Measurements from ENCODE around the gene CFAP97D2.
A peak's percentile ranks its signal among the peaks of the same experiment; 100 is the strongest.
"Not testable (repeated sequence)": the region's sequence is repeated elsewhere in the genome, so short reads cannot be mapped to it uniquely, and the experiment has no call there.

CFAP97D2 gene

DNA sequence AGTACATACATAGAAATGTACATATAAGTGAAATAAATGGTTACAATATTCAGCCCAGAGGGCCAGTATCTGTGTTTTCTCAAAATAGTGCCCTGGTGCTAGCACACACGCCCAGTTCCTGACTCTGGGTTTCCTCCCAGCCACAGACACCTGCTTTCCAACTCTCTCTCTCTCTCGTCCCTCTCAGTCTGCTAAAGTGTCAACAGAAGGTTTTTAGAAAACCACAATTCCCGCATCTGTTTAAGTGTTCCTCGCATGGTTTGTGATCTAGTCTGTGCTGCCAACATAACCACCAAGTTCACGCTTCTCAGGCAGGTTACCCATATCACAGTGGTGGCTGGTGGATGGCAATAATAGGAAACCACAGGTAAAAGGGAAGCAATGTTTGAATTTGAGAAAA is 84.5 kb downstream of the CFAP97D2 start:
- Histone ChIP-seq H3K4me1 (ENCODE audit: control insufficient read depth, insufficient read depth, low read length) (peaks cover 20% of the 10 kb centered on the region), H3K4me3 (ENCODE audit: low read length) (no peak overlapping the region), H3K9me3 (ENCODE audit: control insufficient read depth, low read length) (no peaks in the 10 kb centered on the region), H3K36me3 (ENCODE audit: control insufficient read depth, insufficient read depth, low read length, severe bottlenecking) (peaks cover 92% of the 10 kb centered on the region), H3K9ac (ENCODE audit: low read length) (no peak overlapping the region), H3K27me3 (replicated peaks; ENCODE audit: control insufficient read depth, insufficient read depth, low read length) (no peaks in the 10 kb centered on the region)
- DNase-seq (ENCODE audit: low read depth), result no peak

DNA sequence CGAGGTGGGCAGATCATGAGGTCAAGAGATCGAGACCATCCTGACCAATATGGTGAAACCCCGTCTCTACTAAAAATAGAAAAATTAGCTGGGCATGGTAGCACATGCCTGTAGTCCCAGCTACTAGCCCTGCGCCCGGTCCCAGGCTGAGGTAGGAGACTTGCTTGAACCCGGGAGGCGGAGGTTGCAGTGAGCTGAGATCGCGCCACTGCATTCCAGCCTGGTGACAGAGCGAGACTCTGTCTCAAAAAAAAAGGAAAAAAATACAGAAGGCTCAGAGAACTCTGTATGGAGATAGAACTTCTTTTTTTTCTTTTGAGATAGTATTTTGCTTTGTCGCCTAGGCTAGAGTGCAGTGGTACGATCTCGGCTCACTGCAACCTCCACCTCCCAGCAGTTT is 85.3 kb downstream of the CFAP97D2 start:
- Histone ChIP-seq H3K36me3 (ENCODE audit: control insufficient read depth, insufficient read depth, low read length, severe bottlenecking) (peaks cover 93% of the 10 kb centered on the region), H3K4me1 (ENCODE audit: control insufficient read depth, insufficient read depth, low read length) (peaks cover 20% of the 10 kb centered on the region)
- not testable (repeated sequence) for H3K27me3 ChIP-seq (replicated peaks; ENCODE audit: control insufficient read depth, insufficient read depth, low read length); H3K4me3 ChIP-seq (ENCODE audit: low read length); H3K9me3 ChIP-seq (ENCODE audit: control insufficient read depth, low read length); DNase-seq (ENCODE audit: low read depth); H3K9ac ChIP-seq (ENCODE audit: low read length)

DNA sequence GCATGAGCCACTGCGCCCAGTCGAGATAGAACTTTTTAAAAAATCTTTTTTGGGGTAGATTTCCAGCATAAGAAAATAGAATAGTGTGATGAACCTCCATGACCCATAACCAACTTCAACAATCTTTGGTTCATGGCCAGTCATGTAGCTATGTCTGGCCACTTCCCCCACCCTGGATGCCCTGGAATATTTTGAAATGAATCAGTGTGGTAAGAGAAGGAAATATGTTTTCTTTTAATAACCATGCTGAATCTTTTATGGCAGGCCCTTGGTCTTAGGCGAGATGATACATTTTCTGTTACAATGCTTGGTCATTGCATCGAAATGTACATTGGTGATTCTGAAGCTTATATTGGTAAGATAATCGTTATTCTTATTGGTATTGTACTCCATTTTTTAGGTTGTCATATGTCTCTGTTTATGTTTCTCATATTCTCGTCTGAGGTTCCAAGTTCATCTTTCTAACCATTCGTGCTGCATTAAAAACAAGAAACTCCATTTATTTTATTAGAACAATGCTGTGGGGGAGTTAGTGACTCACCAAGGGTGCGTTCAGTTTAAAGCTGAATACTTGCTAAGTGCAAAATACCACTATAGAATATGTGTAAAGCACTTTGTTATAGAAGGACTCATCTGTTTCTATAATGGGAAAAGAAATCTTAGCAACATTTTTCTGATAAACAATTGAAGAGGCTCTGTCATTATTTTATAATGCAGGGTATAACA is 86.0 kb downstream of the CFAP97D2 start:
- no peaks in the 10 kb centered on the region for H3K27me3 ChIP-seq (replicated peaks; ENCODE audit: control insufficient read depth, insufficient read depth, low read length)
- DNase-seq (ENCODE audit: low read depth), result peak; percentile 85
- peaks cover 92% of the 10 kb centered on the region for H3K36me3 ChIP-seq (ENCODE audit: control insufficient read depth, insufficient read depth, low read length, severe bottlenecking)
- H3K9ac ChIP-seq (ENCODE audit: low read length), result no peak overlapping the region
- H3K9me3 ChIP-seq (ENCODE audit: control insufficient read depth, low read length), result no peaks in the 10 kb centered on the region
- no peak overlapping the region for H3K4me3 ChIP-seq (ENCODE audit: low read length)
- peaks cover 20% of the 10 kb centered on the region for H3K4me1 ChIP-seq (ENCODE audit: control insufficient read depth, insufficient read depth, low read length)

DNA sequence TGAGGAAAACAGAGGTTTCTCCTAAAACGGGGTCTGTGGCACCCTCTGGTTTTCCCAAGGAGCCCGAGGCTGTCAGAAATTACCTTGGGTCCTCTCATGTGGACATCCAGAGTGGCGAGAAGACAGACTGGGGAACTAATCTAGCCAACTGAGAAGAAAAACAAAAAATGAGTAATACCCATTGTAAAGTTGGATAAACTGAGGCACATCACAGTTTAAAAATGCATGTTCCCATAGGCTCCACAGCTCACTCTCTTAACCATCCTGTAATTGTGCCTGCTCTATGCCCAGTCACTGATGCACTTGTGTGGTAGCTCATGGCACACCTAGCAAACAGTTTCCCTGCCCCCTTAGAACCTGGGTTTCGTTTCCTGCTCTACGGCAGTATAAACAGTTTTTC is 87.2 kb downstream of the CFAP97D2 start:
- Histone ChIP-seq H3K9ac (ENCODE audit: low read length) (no peak overlapping the region), H3K4me3 (ENCODE audit: low read length) (no peak overlapping the region), H3K36me3 (ENCODE audit: control insufficient read depth, insufficient read depth, low read length, severe bottlenecking) (peaks cover 84% of the 10 kb centered on the region), H3K9me3 (ENCODE audit: control insufficient read depth, low read length) (no peaks in the 10 kb centered on the region), H3K27me3 (replicated peaks; ENCODE audit: control insufficient read depth, insufficient read depth, low read length) (no peaks in the 10 kb centered on the region), H3K4me1 (ENCODE audit: control insufficient read depth, insufficient read depth, low read length) (peaks cover 13% of the 10 kb centered on the region)
- no peak for DNase-seq (ENCODE audit: low read depth)

DNA sequence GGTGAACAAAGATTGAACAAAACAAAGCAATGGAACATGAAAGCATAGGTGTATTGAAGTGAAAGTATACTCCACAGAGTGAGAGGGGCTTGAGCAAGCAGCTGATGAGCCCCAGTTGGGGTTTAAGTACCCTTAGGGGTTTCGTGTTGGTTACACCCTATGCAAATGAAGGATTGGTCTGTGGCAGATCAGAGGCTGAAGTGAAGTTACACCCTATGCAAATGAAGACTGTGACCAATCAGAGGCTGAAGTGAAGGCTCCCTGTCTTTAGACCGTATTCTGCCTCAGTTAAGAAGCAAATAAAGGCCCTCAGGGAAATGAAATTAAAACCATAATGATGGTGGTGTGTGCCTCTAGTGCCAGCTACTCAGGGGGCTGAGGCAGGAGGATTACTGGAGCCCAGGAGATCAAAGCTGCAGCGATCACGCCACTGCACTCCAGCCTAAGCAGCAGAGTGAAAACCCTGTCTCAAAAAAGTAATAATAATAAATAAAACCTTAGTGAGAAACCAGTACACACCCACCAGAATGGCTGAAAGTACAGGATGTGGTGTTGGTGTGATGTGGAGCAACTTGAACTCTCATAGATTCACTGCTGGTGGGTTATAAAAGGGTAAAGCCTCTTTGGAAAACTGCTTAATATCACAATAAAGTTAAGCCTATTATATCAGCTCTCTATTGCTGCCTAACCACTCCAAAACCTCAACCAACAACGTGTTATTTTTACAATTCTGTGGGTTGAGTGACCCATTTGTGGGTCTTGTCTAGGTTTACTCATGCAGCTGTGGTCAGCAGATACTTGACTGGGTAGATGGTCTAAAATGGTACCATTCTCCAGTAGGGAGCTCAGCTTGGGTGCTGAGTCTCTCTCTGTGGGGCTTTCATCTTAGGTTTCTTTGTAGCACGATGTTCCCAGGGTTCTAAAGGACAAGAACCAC is 89.6 kb downstream of the CFAP97D2 start:
- Histone ChIP-seq H3K9me3 (ENCODE audit: control insufficient read depth, low read length) (no peaks in the 10 kb centered on the region), H3K4me3 (ENCODE audit: low read length) (no peak overlapping the region), H3K27me3 (replicated peaks; ENCODE audit: control insufficient read depth, insufficient read depth, low read length) (no peaks in the 10 kb centered on the region), H3K4me1 (ENCODE audit: control insufficient read depth, insufficient read depth, low read length) (peaks cover 11% of the 10 kb centered on the region), H3K36me3 (ENCODE audit: control insufficient read depth, insufficient read depth, low read length, severe bottlenecking) (peaks cover 77% of the 10 kb centered on the region), H3K9ac (ENCODE audit: low read length) (no peak overlapping the region)
- no peak for DNase-seq (ENCODE audit: low read depth)

DNA sequence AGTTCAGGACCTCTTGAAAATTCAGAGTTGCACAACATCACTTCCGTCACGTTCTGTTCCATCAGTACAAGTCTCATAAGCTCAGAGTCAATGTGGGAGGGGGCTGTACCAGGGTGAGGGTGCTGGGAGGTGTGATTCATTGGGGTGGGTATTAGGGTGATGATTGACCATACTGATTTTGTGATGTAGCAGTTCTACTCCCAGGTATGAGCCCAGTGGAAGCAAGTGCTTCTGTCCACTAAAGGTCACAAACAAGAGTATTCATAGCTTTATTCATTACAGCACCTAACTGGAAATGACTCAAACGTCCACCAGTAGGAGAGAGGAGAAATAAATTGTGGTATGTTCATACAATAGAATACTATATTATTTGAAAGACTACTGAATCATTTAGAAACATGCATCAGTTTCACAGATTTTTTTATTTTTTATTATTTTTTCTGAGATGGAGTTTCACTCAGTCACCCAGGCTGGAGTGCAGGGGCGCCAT is 90.3 kb downstream of the CFAP97D2 start:
- H3K9ac ChIP-seq (ENCODE audit: low read length), result no peak overlapping the region
- no peak overlapping the region for H3K4me3 ChIP-seq (ENCODE audit: low read length)
- H3K27me3 ChIP-seq (replicated peaks; ENCODE audit: control insufficient read depth, insufficient read depth, low read length), result no peaks in the 10 kb centered on the region
- DNase-seq (ENCODE audit: low read depth), result no peak
- no peaks in the 10 kb centered on the region for H3K9me3 ChIP-seq (ENCODE audit: control insufficient read depth, low read length)
- H3K4me1 ChIP-seq (ENCODE audit: control insufficient read depth, insufficient read depth, low read length), result peaks cover 11% of the 10 kb centered on the region
- peaks cover 71% of the 10 kb centered on the region for H3K36me3 ChIP-seq (ENCODE audit: control insufficient read depth, insufficient read depth, low read length, severe bottlenecking)
